NCI-H524 (cell line): Measurements from ENCODE around the gene NUDT22.
"Not testable (repeated sequence)": the region's sequence is repeated elsewhere in the genome, so short reads cannot be mapped to it uniquely, and the experiment has no call there.

Experiments
- DNase-seq, 2 experiments: peaks; one replicate each; lab custom pipeline; 2025; lab: John Stamatoyannopoulos, UW

The NUDT22 gene

GRCh38 chr11:64243236-64243854 lies 17.3 kb downstream of the NUDT22 start:
- no peak for DNase-seq

GRCh38 chr11:64244107-64244506 lies 18.0 kb downstream of the NUDT22 start:
- DNase-seq, result no peak

- DNase-seq, result no peak
Observed at GRCh38 chr11:64244966-64245365, 18.9 kb downstream of the NUDT22 start.

- DNase-seq, result peak in 1 of 2 experiments; percentile 65
Observed at GRCh38 chr11:64245401-64245796, 19.3 kb downstream of the NUDT22 start.

- DNase-seq, result peak in 1 of 2 experiments; percentile 65
Observed at GRCh38 chr11:64245797-64246620, 19.9 kb downstream of the NUDT22 start.

- not testable (repeated sequence) for DNase-seq
Observed at GRCh38 chr11:64246621-64246870, 20.5 kb downstream of the NUDT22 start.

- peak; percentile 82 to 85 for DNase-seq
Observed at GRCh38 chr11:64246871-64247728, 21.0 kb downstream of the NUDT22 start, which contains the start of gene PPP1R14B. PPP1R14B (minus strand) TSS chr11:64246943; CDS start chr11:64246673, 270 bp downstream.

GRCh38 chr11:64247729-64248531 lies 21.9 kb downstream of the NUDT22 start:
- no peak for DNase-seq

GRCh38 chr11:64248578-64248977 lies 22.5 kb downstream of the NUDT22 start:
- no peak for DNase-seq

GRCh38 chr11:64249038-64249437 lies 23.0 kb downstream of the NUDT22 start:
- DNase-seq, result no peak

GRCh38 chr11:64249563-64250414 lies 23.7 kb downstream of the NUDT22 start:
- DNase-seq, result no peak

- no peak for DNase-seq
Observed at GRCh38 chr11:64250415-64251015, 24.4 kb downstream of the NUDT22 start.

GRCh38 chr11:64251016-64251752 lies 25.1 kb downstream of the NUDT22 start, which contains the start of gene PLCB3:
PLCB3 (plus strand) TSS chr11:64251530; CDS start chr11:64251650, 120 bp downstream.
- DNase-seq, result peak in 1 of 2 experiments; percentile 59

GRCh38 chr11:64251753-64252002 lies 25.6 kb downstream of the NUDT22 start:
- DNase-seq, result no peak

GRCh38 chr11:64252003-64252872 lies 26.2 kb downstream of the NUDT22 start:
- no peak for DNase-seq

- no peak for DNase-seq
Observed at GRCh38 chr11:64253043-64253442, 27.0 kb downstream of the NUDT22 start.

GRCh38 chr11:64253481-64253880 lies 27.4 kb downstream of the NUDT22 start:
- no peak for DNase-seq

- DNase-seq, result no peak
Observed at GRCh38 chr11:64254326-64254725, 28.3 kb downstream of the NUDT22 start.
